HepG2 (cell line): ENCODE results near the gene SERINC4. TPM values are rescaled to one million over a fixed set of nuclear protein-coding genes. Genes with fewer than 3 reads are reported as not detected.

Experiments used
- ATAC-seq: fragments of 200-7000 bp; cut with Tn5 transposase; 3 replicates; pipeline ENCODE4 v1.9.1; 2020; ENCODE audit warnings: mild to moderate bottlenecking, moderate library complexity
- BruUV-seq: library from RNA; stranded (reverse); fragments of 400-500 nt; replicated peaks from 2 replicates; lab custom pipeline; 2021; lab: Mats Ljungman, UMichigan
- CTCF ChIA-PET: fragments of 300-600 bp; formaldehyde crosslinking; extraction: SDS; loops from one replicate; lab custom pipeline; 2021; ENCODE audit warnings: low total read pairs, inconsistent platforms, low intra/inter-chr PET ratio; lab: Yijun Ruan, JAX
- POLR2A ChIA-PET: fragments of 350-600 bp; sonication (Branson Sonifier 250); formaldehyde crosslinking; loops from one replicate; lab custom pipeline; 2020; ENCODE audit warnings: antibody characterized with exemption, inconsistent platforms; lab: Yijun Ruan, JAX
- DNase-seq: peaks from one replicate; pipeline ENCODE4 v3.0.0-alpha.2; 2015; ENCODE audit warnings: low spot score
- FAIRE-seq: peaks from 3 replicates; lab custom pipeline; 2011; peaks lifted over from hg19 to GRCh38; lab: Jason Lieb, UNC
- H2AFZ ChIP-seq: one replicate; pipeline ENCODE4 v1.6.1; 2011; ENCODE audit warnings: low read length, inconsistent platforms
- H3K27ac ChIP-seq: fragments of 300-600 bp; 3 replicates; pipeline ENCODE4 v1.8.0; 2011; ENCODE audit warnings: mixed run types, mild to moderate bottlenecking, mixed read lengths, low read length, inconsistent platforms; ENCODE audit not compliant: insufficient read depth; ENCODE audit errors: extremely low read length
- H3K27me3 ChIP-seq, 2 experiments: fragments of 200-600 bp in 1 of 2; 2 replicates in 1 of 2; 3 replicates in 1 of 2; pipeline versions ENCODE4 v1.6.0 to v1.8.0; 2011; ENCODE audit warnings: low read length in 2 of 2, mild to moderate bottlenecking in 2 of 2, moderate library complexity in 2 of 2, inconsistent platforms in 1 of 2; ENCODE audit not compliant: insufficient read depth in 2 of 2, control insufficient read depth in 1 of 2
- H3K36me3 ChIP-seq, 2 experiments: fragments of 200-600 bp in 1 of 2; replicated peaks in 1 of 2; 2 replicates in 1 of 2; 3 replicates in 1 of 2; pipeline versions ENCODE4 v1.5.1 to v1.8.0; 2011; ENCODE audit warnings: low read length in 2 of 2, inconsistent platforms in 1 of 2; ENCODE audit not compliant: insufficient read depth in 2 of 2, control insufficient read depth in 1 of 2
- H3K4me1 ChIP-seq: 2 replicates; pipeline ENCODE4 v1.5.1; 2012; ENCODE audit warnings: low read length, inconsistent platforms; ENCODE audit not compliant: insufficient read depth
- H3K4me2 ChIP-seq: 2 replicates; pipeline ENCODE4 v1.6.0; 2011; ENCODE audit warnings: low read depth, low read length, inconsistent platforms
- H3K4me3 ChIP-seq, 3 experiments: fragments of 200-600 bp in 1 of 3; sonication (generic), shearing (Covaris generic) in 1 of 3; replicated peaks in 1 of 3; 2 replicates each; pipeline ENCODE4 v1.5.1; 2011 to 2016; ENCODE audit warnings: low read length in 3 of 3, inconsistent platforms in 2 of 3, low read depth in 2 of 3, mild to moderate bottlenecking in 2 of 3, control low read depth in 1 of 3, mixed read lengths in 1 of 3; ENCODE audit not compliant: insufficient read depth in 1 of 3
- H3K79me2 ChIP-seq: one replicate; pipeline ENCODE4 v1.6.1; 2011; ENCODE audit warnings: low read length, inconsistent platforms; ENCODE audit not compliant: insufficient read depth
- H3K9ac ChIP-seq: 2 replicates; pipeline ENCODE4 v1.6.0; 2011; ENCODE audit warnings: mild to moderate bottlenecking, low read depth, low read length, inconsistent platforms; ENCODE audit not compliant: insufficient read depth
- H3K9me3 ChIP-seq: 2 replicates; pipeline ENCODE4 v1.5.1; 2012; ENCODE audit warnings: mild to moderate bottlenecking, low read length
- H4K20me1 ChIP-seq: 2 replicates; pipeline ENCODE4 v1.6.0; 2011; ENCODE audit warnings: inconsistent platforms, mild to moderate bottlenecking, low read length, moderate library complexity; ENCODE audit not compliant: insufficient read depth
- DNMT1 ChIP-seq: sonication (generic); formaldehyde crosslinking; IDR thresholded peaks from 2 replicates; pipeline ENCODE4 v1.5.1; 2020; ENCODE audit warnings: mild to moderate bottlenecking, missing genetic modification reagents
- ELF4 ChIP-seq: sonication (generic); formaldehyde crosslinking; IDR thresholded peaks from 2 replicates; pipeline ENCODE4 v1.5.0; 2020; ENCODE audit warnings: missing genetic modification reagents, mild to moderate bottlenecking, moderate library complexity, borderline replicate concordance
- MAFF ChIP-seq: IDR thresholded peaks from 2 replicates; pipeline ENCODE4 v1.6.1; 2011; ENCODE audit warnings: low read depth, low read length, improper control_type of control experiment
- MAFK ChIP-seq, 2 experiments: IDR thresholded peaks in 1 of 2; conservative IDR thresholded peaks in 1 of 2; 2 replicates each; pipeline ENCODE4 v1.6.1; 2011; ENCODE audit warnings: improper control_type of control experiment in 2 of 2, low read length in 2 of 2
- RBM22 ChIP-seq: fragments of 200-400 bp; formaldehyde crosslinking; optimal IDR thresholded peaks from 2 replicates; pipeline ENCODE3; 2017; ENCODE audit warnings: mild to moderate bottlenecking, low read length, moderate library complexity
- ZBED4 ChIP-seq: sonication (generic); formaldehyde crosslinking; IDR thresholded peaks from 2 replicates; pipeline ENCODE4 v1.4.0; 2020; ENCODE audit warnings: missing genetic modification reagents, borderline replicate concordance
- WGBS: methylation state at CpG from one replicate; pipeline ENCODE4 v1.1.6; 2017; ENCODE audit warnings: low lambda C conversion rate; 5-methylcytosine and 5-hydroxymethylcytosine counted together
- in situ Hi-C: cut with HindIII; loops from 2 replicates; pipeline ENCODE4 v1.10.0; 2017; ENCODE audit warnings: low pct_unique_long_range_greater_than_20kb; ENCODE audit not compliant: extremely low pct_ligation_motif_present
- intact Hi-C: fragments of 100-400 bp; cut with micrococcal nuclease; formaldehyde crosslinking; loops from one replicate; pipeline ENCODE4 v1.10.0; 2022; ENCODE audit not compliant: unreplicated experiment
- polyA plus RNA-seq, 8 experiments: library from polyadenylated mRNA; depleted of rRNA in 3 of 8; stranded (reverse) in 7 of 8; unstranded in 1 of 8; fragments of >200 nt; fragmentation: Illumina TruSeq in 4 of 8; extraction: Trizol in 4 of 8; gene quantifications; 2 replicates each; pipeline versions ENCODE4 v1.2.1 to v1.2.3, GENCODE V29; 2011 to 2016; ENCODE audit warnings: low read depth in 4 of 8, missing spikeins in 1 of 8, mixed read lengths in 1 of 8; ENCODE audit not compliant: insufficient read depth in 1 of 8
- total RNA-seq, 5 experiments: library from RNA; depleted of rRNA; stranded (reverse); fragments of >200 nt; fragmentation: Illumina TruSeq; extraction: Trizol; gene quantifications; 2 replicates each; pipeline ENCODE4 v1.2.3, GENCODE V29; 2016; ENCODE audit warnings: low read depth in 1 of 5

SERINC4 gene
- total and polyA plus RNA-seq, 2 of the 13 experiments (the other 11 are each of a cell fraction or from before 2014, with no cell fraction given), result not detected

GRCh38 chr15:43763819-43764446 is 36.1 kb downstream of the SERINC4 start:
- Histone ChIP-seq H3K79me2 (peaks cover 1% of the 10 kb centered on the region), H3K4me1 (no peaks in the 10 kb centered on the region), H3K4me3 (no peak overlapping the region), H2AFZ (no peak overlapping the region), H3K4me2 (no peak overlapping the region), H3K9me3 (no peaks in the 10 kb centered on the region), H3K27ac (no peak overlapping the region), H3K36me3 (peaks cover 14 to 79% of the 10 kb centered on the region in 2 experiments; a peak in 4 of 5 replicates), H3K9ac (no peak overlapping the region), H4K20me1 (0 out of 2 replicates have a peak, but pooled peaks cover 2% of the 10 kb centered on the region), H3K27me3 (no peaks in the 10 kb centered on the region)
- POLR2A ChIA-PET, result no interaction called here
- no TSS peak for BruUV-seq
- in situ Hi-C loops (loop anchor here (25.0 kb wide), 1 partner anchor 327 kb away; no protein-coding TSS in a partner anchor), intact Hi-C loops (no loop called here)
- TF ChIP-seq DNMT1 (no peak), RBM22 (peak; percentile 25)
- DNase-seq, result no peak
- CTCF ChIA-PET, result no interaction called here
- WGBS, result 95% methylated on average over 2 of the region's 2 CpGs
- no peak for FAIRE-seq
- ATAC-seq, result no peak

- FAIRE-seq (no peak), ATAC-seq (no peak)
- Histone ChIP-seq H3K9me3 (no peaks in the 10 kb centered on the region), H3K27ac (no peak overlapping the region), H2AFZ (no peak overlapping the region), H3K79me2 (peaks cover 1% of the 10 kb centered on the region), H3K9ac (no peak overlapping the region), H4K20me1 (0 out of 2 replicates have a peak, but pooled peaks cover 2% of the 10 kb centered on the region), H3K4me2 (no peak overlapping the region), H3K27me3 (no peaks in the 10 kb centered on the region), H3K4me1 (no peaks in the 10 kb centered on the region), H3K36me3 (peaks cover 12 to 79% of the 10 kb centered on the region in 2 experiments; a peak in 4 of 5 replicates)
- ChIA-PET CTCF (no interaction called here), POLR2A (no interaction called here)
- WGBS, result 96% methylated on average over 6 of the region's 6 CpGs
- no TSS peak for BruUV-seq
- intact Hi-C loops (no loop called here), in situ Hi-C loops (loop anchor here (25.0 kb wide), 1 partner anchor 326 kb away; no protein-coding TSS in a partner anchor)
- TF ChIP-seq MAFK (conservative IDR thresholded peaks at IDR 0.05 in 1 of 2, IDR thresholded peaks at IDR 0.05 in 1 of 2; ENCODE audit: low read length in 2 of 2) (peak; percentile 32 to 65; a peak in 2 of 4 replicates), MAFF (0 out of 2 replicates have a peak, but pooled peaks have one; percentile 6), ZBED4 (no peak), ELF4 (CRISPR knock-in tag) (no peak)
- TF ChIP-seq, all 625 proteins: peak for 2
- H3K4me3 ChIP-seq, result no peak overlapping the region
- no peak for DNase-seq
Measured at GRCh38 chr15:43762824-43763223, 37.2 kb downstream of the SERINC4 start.
